Vagina (tissue), 2 donors: ENCODE measurements around the gene PSMG2.

Source experiments
- CTCF ChIP-seq, 3 experiments: fragments of 450-650 bp in 2 of 3; fragments of 200-600 bp in 1 of 3; sonication (generic) in 1 of 3; IDR thresholded peaks; one replicate each; pipeline ENCODE4 v1.5.1; 2017 to 2019; ENCODE audit warnings: antibody characterized with exemption in 3 of 3, mild to moderate bottlenecking in 2 of 3, moderate library complexity in 2 of 3
- POLR2A ChIP-seq, 2 donors: fragments of 450-650 bp; IDR thresholded peaks; one replicate each; pipeline ENCODE4 v1.6.1; 2017; ENCODE audit warnings: antibody characterized with exemption in 2 of 2, mild to moderate bottlenecking in 2 of 2, moderate library complexity in 2 of 2
- POLR2AphosphoS5 ChIP-seq, 2 donors: sonication (generic); formaldehyde crosslinking; IDR thresholded peaks; one replicate each; pipeline ENCODE4 v1.9.0; 2017; ENCODE audit warnings: antibody characterized with exemption in 2 of 2, mild to moderate bottlenecking in 2 of 2, low read depth in 1 of 2; ENCODE audit not compliant: insufficient read depth in 1 of 2

- TF ChIP-seq CTCF (IDR thresholded peaks at IDR 0.05) (no peak), POLR2A (IDR thresholded peaks at IDR 0.05) (no peak), POLR2AphosphoS5 (IDR thresholded peaks at IDR 0.05; ENCODE audit: insufficient read depth in 1 of 2, low read depth in 1 of 2) (no peak)
Observed at GRCh38 chr18:12747530-12748315, 44.9 kb downstream of the PSMG2 start.
